Activated CD4-positive, alpha-beta memory T cell treated with anti-CD3 and anti-CD28 coated beads, Interleukin-2, amount 10 ng/mL, durations not matched to agents 7 days and 5 days (primary cell): Measurements from ENCODE around the gene SLC9B2. TPM values are rescaled to one million over a fixed set of nuclear protein-coding genes. Genes with fewer than 3 reads are reported as not detected.

ENCODE experiments used
- CTCF ChIA-PET: fragments of 350-600 bp; sonication (Branson Sonifier 250); formaldehyde crosslinking; loops from one replicate; lab custom pipeline; 2021; ENCODE audit warnings: antibody characterized with exemption, inconsistent platforms; lab: Charles Lee
- POLR2A ChIA-PET: fragments of 350-600 bp; sonication (Branson Sonifier 250); formaldehyde crosslinking; loops from one replicate; lab custom pipeline; 2021; ENCODE audit warnings: antibody characterized with exemption; lab: Charles Lee
- DNase-seq: peaks from one replicate; pipeline ENCODE4 v3.0.0-alpha.2; 2020
- H3K27ac Mint-ChIP-seq: one replicate; pipeline ENCODE4 v1.8.0; 2021; ENCODE audit warnings: mild to moderate bottlenecking, mixed read lengths
- H3K27me3 Mint-ChIP-seq: one replicate; pipeline ENCODE4 v1.8.0; 2021; ENCODE audit warnings: mixed read lengths
- H3K36me3 Mint-ChIP-seq: one replicate; pipeline ENCODE4 v1.8.0; 2021; ENCODE audit warnings: low read depth, mixed read lengths
- H3K4me1 Mint-ChIP-seq: one replicate; pipeline ENCODE4 v1.8.0; 2021; ENCODE audit warnings: mixed read lengths
- H3K4me3 Mint-ChIP-seq: one replicate; pipeline ENCODE4 v1.8.0; 2021; ENCODE audit warnings: mild to moderate bottlenecking, mixed read lengths
- H3K9me3 Mint-ChIP-seq: one replicate; pipeline ENCODE4 v1.8.0; 2021; ENCODE audit warnings: mixed read lengths
- total RNA-seq, 2 experiments: library from RNA; stranded (reverse); gene quantifications; one replicate each; pipeline ENCODE4 v1.2.3, GENCODE V29; 2021

SLC9B2 gene, protein sequence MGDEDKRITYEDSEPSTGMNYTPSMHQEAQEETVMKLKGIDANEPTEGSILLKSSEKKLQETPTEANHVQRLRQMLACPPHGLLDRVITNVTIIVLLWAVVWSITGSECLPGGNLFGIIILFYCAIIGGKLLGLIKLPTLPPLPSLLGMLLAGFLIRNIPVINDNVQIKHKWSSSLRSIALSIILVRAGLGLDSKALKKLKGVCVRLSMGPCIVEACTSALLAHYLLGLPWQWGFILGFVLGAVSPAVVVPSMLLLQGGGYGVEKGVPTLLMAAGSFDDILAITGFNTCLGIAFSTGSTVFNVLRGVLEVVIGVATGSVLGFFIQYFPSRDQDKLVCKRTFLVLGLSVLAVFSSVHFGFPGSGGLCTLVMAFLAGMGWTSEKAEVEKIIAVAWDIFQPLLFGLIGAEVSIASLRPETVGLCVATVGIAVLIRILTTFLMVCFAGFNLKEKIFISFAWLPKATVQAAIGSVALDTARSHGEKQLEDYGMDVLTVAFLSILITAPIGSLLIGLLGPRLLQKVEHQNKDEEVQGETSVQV
- total RNA-seq, result 10 to 100 TPM; 18.3 to 20.7 TPM

DNA sequence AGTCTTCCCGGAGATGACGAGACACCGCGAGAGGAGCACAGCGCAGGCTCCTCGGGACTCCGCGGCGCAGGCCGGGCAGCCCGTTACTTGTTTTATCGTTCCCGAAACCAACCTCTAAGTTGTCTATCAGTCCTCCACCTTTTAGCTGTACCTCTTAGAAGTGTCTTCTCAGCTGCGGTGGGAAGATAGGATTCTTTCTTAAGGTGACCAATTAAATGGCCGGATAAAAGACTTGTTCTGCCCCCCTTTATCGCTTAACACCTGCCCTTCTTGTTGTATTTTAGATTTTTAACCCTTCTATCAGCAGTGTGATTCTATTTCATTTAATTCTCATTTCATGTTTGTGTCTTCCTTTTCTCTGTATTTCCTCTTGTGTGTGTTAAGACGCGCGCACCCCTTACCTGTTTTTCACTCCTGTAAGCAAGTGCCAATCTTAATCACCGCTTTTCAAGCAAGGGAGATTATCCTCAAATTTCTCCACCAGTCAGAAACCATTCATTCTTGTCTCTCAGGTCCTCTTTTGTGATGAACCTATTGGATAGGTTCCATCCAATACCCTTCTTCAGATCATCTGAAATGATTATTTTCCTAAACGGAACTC lies at the start of gene SLC9B2:
TSS of gene SLC9B2 (minus strand) at position 15 of the 601 bp plus-strand sequence. CDS start 9,211 bp downstream, outside the sequence.
- CTCF ChIA-PET, result interaction anchor here (1.3 to 9.5 kb wide), 5 partner anchors 10 to 249 kb away, joined by 4 to 98 read pairs (median 7); partner anchors contain the start of genes BDH2 and UBE2D3
- POLR2A ChIA-PET, result interaction anchor here (0.6 to 4.6 kb wide), 10 partner anchors 15 to 732 kb away, joined by 3 to 35 read pairs (median 4); partner anchors contain the start of genes BDH2, CISD2, SLC39A8 and UBE2D3

GRCh38 chr4:103126126-103126525 lies 49.6 kb upstream of the SLC9B2 start:
- H3K27me3 Mint-ChIP-seq, result no peaks in the 10 kb centered on the region
- ChIA-PET CTCF (interaction anchor here (0.6 kb wide), 1 partner anchor 23 kb away, joined by 6 read pairs; no protein-coding TSS in a partner anchor), POLR2A (no interaction called here)
- peaks cover 79% of the 10 kb centered on the region for H3K36me3 Mint-ChIP-seq
- H3K27ac Mint-ChIP-seq, result no peak overlapping the region
- H3K9me3 Mint-ChIP-seq, result peaks cover 18% of the 10 kb centered on the region
- H3K4me3 Mint-ChIP-seq, result no peak overlapping the region
- DNase-seq, result no peak
- no peaks in the 10 kb centered on the region for H3K4me1 Mint-ChIP-seq

More for the DNA sequence above, at the start of gene SLC9B2:
- H3K27ac Mint-ChIP-seq, result peak within 1 kb of the TSS; percentile 92
- peaks cover 28% of the 10 kb centered on the region for H3K36me3 Mint-ChIP-seq
- DNase-seq, result no peak
- H3K4me3 Mint-ChIP-seq, result peak within 1 kb of the TSS; percentile 86
- no peaks in the 10 kb centered on the region for H3K27me3 Mint-ChIP-seq
- H3K4me1 Mint-ChIP-seq, result peaks cover 47% of the 10 kb centered on the region
- no peaks in the 10 kb centered on the region for H3K9me3 Mint-ChIP-seq

GRCh38 chr4:103123114-103123513 lies 46.6 kb upstream of the SLC9B2 start:
- CTCF ChIA-PET, result interaction anchor here (0.6 to 1.6 kb wide), 3 partner anchors 23 to 692 kb away, joined by 3 to 5 read pairs (median 4); partner anchors contain the start of gene BDH2

DNA sequence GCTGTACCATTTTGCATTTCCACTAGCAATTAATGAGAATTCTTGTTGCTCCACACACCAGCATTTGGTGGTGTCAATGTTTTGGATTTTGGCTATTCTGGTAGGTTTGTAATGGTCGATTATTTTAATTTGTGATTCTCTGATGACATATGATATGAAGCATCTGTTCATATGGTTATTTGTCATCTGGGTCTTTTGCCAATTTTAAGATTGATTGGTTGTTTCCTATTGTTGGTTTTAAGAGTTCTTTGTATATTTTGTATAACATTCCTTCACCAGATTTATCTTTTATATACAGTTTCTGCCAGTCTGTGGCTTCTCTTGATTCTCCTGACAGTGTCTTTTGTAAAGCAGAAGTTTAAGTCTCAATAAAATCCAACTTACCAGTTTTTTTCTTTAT lies 41.6 kb upstream of the SLC9B2 start:
- no peaks in the 10 kb centered on the region for H3K4me1 Mint-ChIP-seq
- H3K36me3 Mint-ChIP-seq, result peaks cover 49% of the 10 kb centered on the region
- POLR2A ChIA-PET, result no interaction called here
- no peaks in the 10 kb centered on the region for H3K27me3 Mint-ChIP-seq
- DNase-seq, result no peak
- CTCF ChIA-PET, result no interaction called here
- H3K4me3 Mint-ChIP-seq, result no peak overlapping the region
- no peaks in the 10 kb centered on the region for H3K9me3 Mint-ChIP-seq
- no peak overlapping the region for H3K27ac Mint-ChIP-seq

More at GRCh38 chr4:103123114-103123513, 46.6 kb upstream of the SLC9B2 start:
- no peak overlapping the region for H3K27ac Mint-ChIP-seq
- no peak overlapping the region for H3K4me3 Mint-ChIP-seq
- no peak for DNase-seq
- H3K36me3 Mint-ChIP-seq, result peaks cover 73% of the 10 kb centered on the region
- POLR2A ChIA-PET, result no interaction called here
- H3K4me1 Mint-ChIP-seq, result no peaks in the 10 kb centered on the region
- H3K27me3 Mint-ChIP-seq, result no peaks in the 10 kb centered on the region
- H3K9me3 Mint-ChIP-seq, result peaks cover 9% of the 10 kb centered on the region

GRCh38 chr4:103111598-103111997 lies 35.0 kb upstream of the SLC9B2 start:
- no peaks in the 10 kb centered on the region for H3K9me3 Mint-ChIP-seq
- H3K27me3 Mint-ChIP-seq, result no peaks in the 10 kb centered on the region
- peaks cover 55% of the 10 kb centered on the region for H3K36me3 Mint-ChIP-seq
- ChIA-PET POLR2A (no interaction called here), CTCF (no interaction called here)
- DNase-seq, result no peak
- no peak overlapping the region for H3K27ac Mint-ChIP-seq
- H3K4me3 Mint-ChIP-seq, result no peak overlapping the region
- no peaks in the 10 kb centered on the region for H3K4me1 Mint-ChIP-seq

- ChIA-PET POLR2A (no interaction called here), CTCF (no interaction called here)
- Mint-ChIP-seq H3K27me3 (no peaks in the 10 kb centered on the region), H3K27ac (no peak overlapping the region), H3K4me3 (no peak overlapping the region), H3K9me3 (no peaks in the 10 kb centered on the region), H3K4me1 (peaks cover 4% of the 10 kb centered on the region), H3K36me3 (peaks cover 56% of the 10 kb centered on the region)
- no peak for DNase-seq
These were observed 32.0 kb upstream of the SLC9B2 start for GRCh38 chr4:103108542-103108941.

DNA sequence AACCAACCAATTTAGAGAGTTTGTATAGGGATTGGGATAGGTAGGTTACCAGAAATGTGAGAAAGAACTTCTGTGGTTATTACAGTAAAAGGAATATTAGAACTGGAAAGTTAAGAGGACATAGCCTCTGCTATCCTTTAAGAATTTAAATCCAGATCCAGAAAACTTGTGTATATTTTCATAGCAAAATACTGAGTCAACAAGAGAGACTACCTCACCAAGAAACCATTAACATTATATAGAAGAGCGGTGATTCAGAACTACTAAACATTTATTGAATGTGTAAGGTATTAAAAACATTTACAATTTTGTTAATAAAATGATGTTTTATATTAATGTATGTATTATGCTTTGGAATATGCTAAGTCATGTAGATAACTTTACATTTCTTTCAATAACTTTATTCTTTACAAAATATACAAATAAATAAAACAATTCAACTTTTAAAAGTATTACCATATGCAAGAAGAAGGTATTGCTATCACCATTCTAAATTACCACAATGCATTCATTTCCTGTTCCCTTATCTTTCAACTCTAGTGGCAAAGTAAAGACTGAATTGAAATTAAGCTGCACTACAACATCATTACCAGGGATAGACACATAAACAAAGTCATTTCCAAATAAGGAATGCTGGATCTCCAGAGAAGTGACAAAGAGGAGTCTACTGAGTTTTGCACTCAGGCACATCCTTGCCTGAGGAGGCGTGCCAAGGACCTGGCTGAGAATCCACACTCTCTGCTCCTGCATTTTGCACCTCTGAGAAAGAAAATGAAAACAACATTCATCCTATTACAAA lies 29.2 kb upstream of the SLC9B2 start:
- H3K4me3 Mint-ChIP-seq, result no peak overlapping the region

DNA sequence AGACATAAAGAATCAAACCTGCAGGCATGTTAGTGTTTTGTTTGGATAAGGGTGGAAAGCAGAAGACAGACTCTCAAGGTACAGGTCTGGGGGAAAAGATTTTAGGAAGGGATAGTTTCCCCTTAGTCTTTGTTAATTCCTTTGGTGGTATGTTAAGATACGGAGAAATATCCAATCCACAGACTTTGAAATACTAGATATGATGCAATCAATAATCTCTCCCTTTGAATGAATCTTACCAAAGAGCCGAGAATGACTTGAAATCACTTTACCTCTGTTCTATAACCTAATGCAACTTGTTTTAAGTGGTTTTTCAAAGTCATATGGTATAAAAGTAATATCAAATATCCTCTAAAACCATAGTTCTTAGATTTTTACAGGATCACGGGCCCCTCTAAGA lies 28.3 kb upstream of the SLC9B2 start:
- peaks cover 4% of the 10 kb centered on the region for H3K4me1 Mint-ChIP-seq
- H3K27ac Mint-ChIP-seq, result no peak overlapping the region
- H3K4me3 Mint-ChIP-seq, result no peak overlapping the region
- ChIA-PET POLR2A (no interaction called here), CTCF (no interaction called here)
- DNase-seq, result no peak
- H3K36me3 Mint-ChIP-seq, result peaks cover 39% of the 10 kb centered on the region
- no peaks in the 10 kb centered on the region for H3K27me3 Mint-ChIP-seq
- no peaks in the 10 kb centered on the region for H3K9me3 Mint-ChIP-seq

More for the DNA sequence above, 29.2 kb upstream of the SLC9B2 start:
- H3K36me3 Mint-ChIP-seq, result peaks cover 48% of the 10 kb centered on the region
- H3K9me3 Mint-ChIP-seq, result no peaks in the 10 kb centered on the region
- CTCF ChIA-PET, result interaction anchor here (1.7 kb wide), 1 partner anchor 14 kb away, joined by 5 read pairs; no protein-coding TSS in a partner anchor
- peaks cover 4% of the 10 kb centered on the region for H3K4me1 Mint-ChIP-seq
- no peak overlapping the region for H3K27ac Mint-ChIP-seq
- no peak for DNase-seq
- no peaks in the 10 kb centered on the region for H3K27me3 Mint-ChIP-seq
- POLR2A ChIA-PET, result no interaction called here

GRCh38 chr4:103100691-103101090 lies 24.1 kb upstream of the SLC9B2 start:
- H3K27ac Mint-ChIP-seq, result no peak overlapping the region
- ChIA-PET CTCF (interaction anchor here (0.8 to 4.9 kb wide), 10 partner anchors 10 to 670 kb away, joined by 3 to 39 read pairs (median 5); partner anchors contain the start of genes SLC9B2 and UBE2D3), POLR2A (no interaction called here)
- no peak for DNase-seq
- peaks cover 7% of the 10 kb centered on the region for H3K36me3 Mint-ChIP-seq
- H3K27me3 Mint-ChIP-seq, result no peaks in the 10 kb centered on the region
- no peaks in the 10 kb centered on the region for H3K9me3 Mint-ChIP-seq
- no peak overlapping the region for H3K4me3 Mint-ChIP-seq
- peaks cover 21% of the 10 kb centered on the region for H3K4me1 Mint-ChIP-seq

DNA sequence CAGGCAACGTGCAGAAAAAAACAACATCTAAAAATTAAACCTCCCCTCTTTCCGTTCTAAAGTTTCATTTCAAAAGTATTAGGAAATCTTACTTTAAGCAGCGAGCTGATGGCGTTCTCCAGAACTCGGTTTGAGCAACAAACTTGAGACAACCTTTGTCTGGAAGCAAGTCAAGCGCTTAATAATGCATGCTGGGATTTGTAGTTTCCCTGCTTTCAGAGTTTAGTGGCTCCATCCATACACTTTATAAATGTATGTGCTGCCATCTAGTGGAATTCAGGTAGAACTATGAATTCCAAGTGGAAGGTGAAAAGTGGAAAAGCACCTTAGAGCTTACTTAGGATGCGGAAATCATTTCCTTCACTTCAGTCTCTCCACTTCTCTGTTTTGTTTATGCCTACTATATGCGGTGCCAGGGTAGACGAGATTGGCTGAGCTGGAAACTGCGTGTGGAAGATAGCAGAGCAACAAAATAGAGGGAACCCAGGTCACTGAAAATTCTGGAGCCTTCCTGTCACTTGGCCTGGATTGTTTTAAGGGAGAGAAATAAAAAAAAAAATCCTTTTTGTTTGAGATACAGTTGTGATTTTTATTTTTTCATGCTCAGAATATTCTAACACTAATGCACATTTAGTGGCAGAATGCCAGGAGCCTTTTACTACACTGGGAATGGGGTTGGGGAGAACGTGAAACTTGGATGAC lies 23.3 kb upstream of the SLC9B2 start, which contains the start of gene BDH2:
TSS of gene BDH2 (minus strand) at position 144 of the 702 bp plus-strand sequence. CDS start 3,580 bp downstream, outside the sequence.
- H3K9me3 Mint-ChIP-seq, result no peaks in the 10 kb centered on the region
- H3K27me3 Mint-ChIP-seq, result no peaks in the 10 kb centered on the region
- peaks cover 6% of the 10 kb centered on the region for H3K36me3 Mint-ChIP-seq
- H3K27ac Mint-ChIP-seq, result peak within 1 kb of the TSS; percentile 76
- peaks cover 21% of the 10 kb centered on the region for H3K4me1 Mint-ChIP-seq
- H3K4me3 Mint-ChIP-seq, result peak within 1 kb of the TSS; percentile 76
- ChIA-PET CTCF (interaction anchor here (0.9 to 4.9 kb wide), 28 partner anchors 9 to 754 kb away, joined by 3 to 39 read pairs (median 4); partner anchors contain the start of genes SLC39A8, SLC9B1, SLC9B2 and UBE2D3), POLR2A (interaction anchor here (0.6 to 1.7 kb wide), 6 partner anchors 23 to 755 kb away, joined by 3 to 7 read pairs (median 4); partner anchors contain the start of genes CISD2, SLC39A8, SLC9B2 and UBE2D3)
- DNase-seq, result peak; percentile 42

- Mint-ChIP-seq H3K36me3 (no peaks in the 10 kb centered on the region), H3K4me3 (peak overlapping the region; percentile 76), H3K27me3 (no peaks in the 10 kb centered on the region), H3K27ac (peak overlapping the region; percentile 76), H3K9me3 (no peaks in the 10 kb centered on the region), H3K4me1 (peaks cover 21% of the 10 kb centered on the region)
- DNase-seq, result no peak
- ChIA-PET POLR2A (interaction anchor here (0.8 to 1.7 kb wide), 6 partner anchors 22 to 754 kb away, joined by 3 to 7 read pairs (median 4); partner anchors contain the start of genes CISD2, SLC39A8, SLC9B2 and UBE2D3), CTCF (interaction anchor here (1.0 to 4.9 kb wide), 22 partner anchors 9 to 753 kb away, joined by 3 to 39 read pairs (median 4); partner anchors contain the start of genes SLC39A8, SLC9B1, SLC9B2 and UBE2D3)
These were observed 22.3 kb upstream of the SLC9B2 start for GRCh38 chr4:103098756-103099440.
